Mucosa of descending colon (tissue), 3 donors: ENCODE measurements around the gene YJEFN3. TPM values are rescaled to one million over a fixed set of nuclear protein-coding genes. Genes with fewer than 3 reads are reported as not detected.

Experiments
- ATAC-seq: fragments of 200-7000 bp; cut with Tn5 transposase; one replicate; pipeline ENCODE4 v1.9.1; 2020; ENCODE audit warnings: mild to moderate bottlenecking, moderate library complexity
- DNase-seq, 3 donors: peaks; one replicate each; pipeline ENCODE4 v3.0.0-alpha.2; 2020
- H3K36me3 ChIP-seq: fragments of 200-600 bp; one replicate; pipeline ENCODE4 v1.8.0; 2021; ENCODE audit warnings: low read depth, mild to moderate bottlenecking
- H3K4me1 ChIP-seq: fragments of 200-600 bp; one replicate; pipeline ENCODE4 v1.8.0; 2021; ENCODE audit warnings: low read depth, mild to moderate bottlenecking
- H3K4me3 ChIP-seq: fragments of 200-600 bp; one replicate; pipeline ENCODE4 v1.8.0; 2021; ENCODE audit warnings: mild to moderate bottlenecking
- H3K9me3 ChIP-seq: fragments of 200-600 bp; one replicate; pipeline ENCODE4 v1.8.0; 2021; ENCODE audit warnings: mild to moderate bottlenecking
- CTCF ChIP-seq: fragments of 200-600 bp; IDR thresholded peaks from one replicate; pipeline ENCODE4 v1.8.0; 2022; ENCODE audit warnings: antibody characterized with exemption, mild to moderate bottlenecking
- intact Hi-C, 2 donors: fragments of 100-400 bp; cut with DNase I in 1 of 2; cut with micrococcal nuclease in 1 of 2; formaldehyde crosslinking; loops; one replicate each; pipeline versions ENCODE4 v1.11.0 to v1.11.1; 2022; cut with DNase I, micrococcal nuclease
- total RNA-seq, 3 donors: library from RNA; stranded (reverse); fragmentation: NEBNext Ultra II Directional in 2 of 3; extraction: Animal tissue kit (Norgen Biotek cat#: 25700) in 2 of 3; gene quantifications; one replicate each; pipeline versions ENCODE4 v1.2.1 to v1.2.4, GENCODE V29; 2021 to 2023
- donor health status: DM: no; HTN: no; CAD: no; lungs with moderate emphysema.
- donor health status: DM: no; HTN: no; CAD: no.
- donor health status: DM: no; HTN: yes; CAD: no.

YJEFN3 gene
- total RNA-seq, 3 donors from 2014 or later = 6.0 to 12.6 (median 10.6) TPM

- Histone ChIP-seq H3K4me3 (no peak overlapping the region), H3K36me3 (no peaks in the 10 kb centered on the region), H3K4me1 (no peaks in the 10 kb centered on the region), H3K9me3 (no peaks in the 10 kb centered on the region)
- no peak for ATAC-seq
- no peak for DNase-seq
- intact Hi-C loops = no loop called here
- no peak for TF ChIP-seq CTCF
Measured at GRCh38 chr19:19566306-19566705, 37.6 kb downstream of the YJEFN3 start.

GRCh38 chr19:19567391-19567790 is 38.7 kb downstream of the YJEFN3 start:
- DNase-seq (no peak), ATAC-seq (no peak)
- Histone ChIP-seq H3K4me1 (no peaks in the 10 kb centered on the region), H3K36me3 (no peaks in the 10 kb centered on the region), H3K9me3 (no peaks in the 10 kb centered on the region), H3K4me3 (no peak overlapping the region)
- no peak for TF ChIP-seq CTCF
- intact Hi-C loops = no loop called here

- H3K9me3 ChIP-seq = no peaks in the 10 kb centered on the region
- H3K4me1 ChIP-seq = no peaks in the 10 kb centered on the region
- TF ChIP-seq CTCF = no peak
- DNase-seq (no peak), ATAC-seq (no peak)
- intact Hi-C loops = no loop called here
- H3K36me3 ChIP-seq = no peaks in the 10 kb centered on the region
- H3K4me3 ChIP-seq = no peak overlapping the region
Measured at GRCh38 chr19:19568802-19569756, 40.4 kb downstream of the YJEFN3 start.

GRCh38 chr19:19570571-19570970 is 41.9 kb downstream of the YJEFN3 start:
- Histone ChIP-seq H3K9me3 (no peaks in the 10 kb centered on the region), H3K36me3 (no peaks in the 10 kb centered on the region), H3K4me1 (no peaks in the 10 kb centered on the region), H3K4me3 (no peak overlapping the region)
- DNase-seq (no peak), ATAC-seq (no peak)
- no peak for TF ChIP-seq CTCF
- intact Hi-C loops = no loop called here

- intact Hi-C loops = no loop called here
- Histone ChIP-seq H3K36me3 (no peaks in the 10 kb centered on the region), H3K4me1 (no peaks in the 10 kb centered on the region), H3K4me3 (no peak overlapping the region), H3K9me3 (no peaks in the 10 kb centered on the region)
- ATAC-seq (no peak), DNase-seq (no peak)
- TF ChIP-seq CTCF = no peak
Measured at GRCh38 chr19:19571071-19571786, 42.5 kb downstream of the YJEFN3 start.
